GM19023 (cell line): ENCODE data around the gene LSP1.

Source experiments
- ATAC-seq: cut with Tn5 transposase; IDR thresholded peaks from one replicate; pipeline ENCODE4 v1.9.1; 2021; ENCODE audit warnings: mild to moderate bottlenecking, moderate library complexity; ENCODE audit not compliant: unreplicated experiment

Gene LSP1

GRCh38 chr11:1888347-1888753 lies 35.5 kb downstream of the LSP1 start:
- ATAC-seq = no peak

- no peak for ATAC-seq
Observed at GRCh38 chr11:1888811-1889210, 35.9 kb downstream of the LSP1 start.

GRCh38 chr11:1889224-1889930 lies 36.5 kb downstream of the LSP1 start:
- no peak for ATAC-seq

GRCh38 chr11:1889941-1890855 lies 37.3 kb downstream of the LSP1 start:
- no peak for ATAC-seq

- ATAC-seq = no peak
Observed at GRCh38 chr11:1890856-1891830, 38.3 kb downstream of the LSP1 start.

GRCh38 chr11:1891831-1892115 lies 38.9 kb downstream of the LSP1 start, which contains the start of gene PRR33:
Gene PRR33, minus strand, starts transcription at chr11:1891895. Its CDS starts 1,311 bp downstream, at chr11:1890584.
- ATAC-seq = no peak

GRCh38 chr11:1892116-1892515 lies 39.2 kb downstream of the LSP1 start:
- ATAC-seq = no peak

- no peak for ATAC-seq
Observed at GRCh38 chr11:1892558-1892957, 39.7 kb downstream of the LSP1 start.

GRCh38 chr11:1893581-1894359 lies 40.9 kb downstream of the LSP1 start:
- no peak for ATAC-seq

GRCh38 chr11:1894759-1895158 lies 41.9 kb downstream of the LSP1 start:
- ATAC-seq = no peak

GRCh38 chr11:1896468-1896867 lies 43.6 kb downstream of the LSP1 start:
- ATAC-seq = no peak

GRCh38 chr11:1896923-1897322 lies 44.0 kb downstream of the LSP1 start:
- no peak for ATAC-seq

- ATAC-seq = no peak
Observed at GRCh38 chr11:1899090-1899489, 46.2 kb downstream of the LSP1 start.

- no peak for ATAC-seq
Observed at GRCh38 chr11:1899686-1900085, 46.8 kb downstream of the LSP1 start.

GRCh38 chr11:1906181-1906580 lies 53.3 kb downstream of the LSP1 start:
- ATAC-seq = no peak

GRCh38 chr11:1906611-1907423 lies 53.9 kb downstream of the LSP1 start:
- no peak for ATAC-seq

- no peak for ATAC-seq
Observed at GRCh38 chr11:1908618-1909017, 55.7 kb downstream of the LSP1 start.

GRCh38 chr11:1909524-1909923 lies 56.6 kb downstream of the LSP1 start:
- no peak for ATAC-seq

GRCh38 chr11:1912289-1912878 lies 59.5 kb downstream of the LSP1 start:
- ATAC-seq = no peak
